PC-9 (cell line): ENCODE results near the gene PAFAH1B1.

Experiments
- EZH2 ChIP-seq: fragments of 200-600 bp; sonication (generic); IDR thresholded peaks from 2 replicates; pipeline ENCODE4 v1.8.0; 2017; ENCODE audit warnings: antibody characterized with exemption, low read depth
- TF ChIP-seq, protein P1 (sequence below): fragments of 200-600 bp; sonication (generic); conservative IDR thresholded peaks from 2 replicates; pipeline ENCODE4 v1.6.1; 2017; ENCODE audit warnings: mixed run types, antibody characterized with exemption, mild to moderate bottlenecking, moderate library complexity

DNA sequence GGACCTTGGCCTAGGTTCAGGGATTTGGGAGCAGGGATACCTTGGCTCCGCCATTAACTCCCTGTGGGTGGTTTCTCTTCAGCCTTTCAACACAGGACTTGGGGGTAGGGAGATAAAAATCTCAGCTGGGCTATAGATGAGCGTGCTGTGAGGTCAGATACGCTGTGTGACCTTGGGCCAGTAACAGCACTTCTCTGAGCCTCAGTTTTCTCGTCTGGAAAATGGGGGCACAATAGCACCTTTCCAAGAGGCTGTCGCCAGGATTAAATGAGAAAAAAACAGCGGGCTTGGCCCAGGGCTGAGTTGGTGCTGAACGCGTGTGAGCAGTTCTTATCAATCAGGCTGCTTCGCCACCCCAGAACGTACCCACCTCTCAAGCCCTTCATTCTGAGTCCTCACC, 138.4 kb downstream of the PAFAH1B1 start:
- TF ChIP-seq, protein P1, sequence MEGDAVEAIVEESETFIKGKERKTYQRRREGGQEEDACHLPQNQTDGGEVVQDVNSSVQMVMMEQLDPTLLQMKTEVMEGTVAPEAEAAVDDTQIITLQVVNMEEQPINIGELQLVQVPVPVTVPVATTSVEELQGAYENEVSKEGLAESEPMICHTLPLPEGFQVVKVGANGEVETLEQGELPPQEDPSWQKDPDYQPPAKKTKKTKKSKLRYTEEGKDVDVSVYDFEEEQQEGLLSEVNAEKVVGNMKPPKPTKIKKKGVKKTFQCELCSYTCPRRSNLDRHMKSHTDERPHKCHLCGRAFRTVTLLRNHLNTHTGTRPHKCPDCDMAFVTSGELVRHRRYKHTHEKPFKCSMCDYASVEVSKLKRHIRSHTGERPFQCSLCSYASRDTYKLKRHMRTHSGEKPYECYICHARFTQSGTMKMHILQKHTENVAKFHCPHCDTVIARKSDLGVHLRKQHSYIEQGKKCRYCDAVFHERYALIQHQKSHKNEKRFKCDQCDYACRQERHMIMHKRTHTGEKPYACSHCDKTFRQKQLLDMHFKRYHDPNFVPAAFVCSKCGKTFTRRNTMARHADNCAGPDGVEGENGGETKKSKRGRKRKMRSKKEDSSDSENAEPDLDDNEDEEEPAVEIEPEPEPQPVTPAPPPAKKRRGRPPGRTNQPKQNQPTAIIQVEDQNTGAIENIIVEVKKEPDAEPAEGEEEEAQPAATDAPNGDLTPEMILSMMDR: no peak
- TF ChIP-seq EZH2: no peak
